Transverse colon (tissue), 4 donors: ENCODE results near the gene CFLAR.

ENCODE experiments used
- EP300 ChIP-seq: sonication (generic); formaldehyde crosslinking; IDR thresholded peaks from one replicate; pipeline ENCODE4 v1.6.1; 2017; ENCODE audit warnings: antibody characterized with exemption, low read depth
- POLR2AphosphoS5 ChIP-seq, 3 donors: sonication (generic); formaldehyde crosslinking; IDR thresholded peaks; one replicate each; pipeline ENCODE4 v1.6.1; 2016; ENCODE audit warnings: antibody characterized with exemption in 3 of 3
- TF ChIP-seq, protein P1 (sequence below), 5 experiments: fragments of 200-600 bp in 3 of 5; fragments of 450-650 bp in 2 of 5; sonication (generic) in 3 of 5; IDR thresholded peaks; 1 replicate in 2 of 5; 2 replicates in 3 of 5; pipeline ENCODE4 v1.5.1; 2016 to 2017; ENCODE audit warnings: antibody characterized with exemption in 5 of 5, inconsistent platforms in 3 of 5, mild to moderate bottlenecking in 2 of 5, moderate library complexity in 1 of 5

DNA sequence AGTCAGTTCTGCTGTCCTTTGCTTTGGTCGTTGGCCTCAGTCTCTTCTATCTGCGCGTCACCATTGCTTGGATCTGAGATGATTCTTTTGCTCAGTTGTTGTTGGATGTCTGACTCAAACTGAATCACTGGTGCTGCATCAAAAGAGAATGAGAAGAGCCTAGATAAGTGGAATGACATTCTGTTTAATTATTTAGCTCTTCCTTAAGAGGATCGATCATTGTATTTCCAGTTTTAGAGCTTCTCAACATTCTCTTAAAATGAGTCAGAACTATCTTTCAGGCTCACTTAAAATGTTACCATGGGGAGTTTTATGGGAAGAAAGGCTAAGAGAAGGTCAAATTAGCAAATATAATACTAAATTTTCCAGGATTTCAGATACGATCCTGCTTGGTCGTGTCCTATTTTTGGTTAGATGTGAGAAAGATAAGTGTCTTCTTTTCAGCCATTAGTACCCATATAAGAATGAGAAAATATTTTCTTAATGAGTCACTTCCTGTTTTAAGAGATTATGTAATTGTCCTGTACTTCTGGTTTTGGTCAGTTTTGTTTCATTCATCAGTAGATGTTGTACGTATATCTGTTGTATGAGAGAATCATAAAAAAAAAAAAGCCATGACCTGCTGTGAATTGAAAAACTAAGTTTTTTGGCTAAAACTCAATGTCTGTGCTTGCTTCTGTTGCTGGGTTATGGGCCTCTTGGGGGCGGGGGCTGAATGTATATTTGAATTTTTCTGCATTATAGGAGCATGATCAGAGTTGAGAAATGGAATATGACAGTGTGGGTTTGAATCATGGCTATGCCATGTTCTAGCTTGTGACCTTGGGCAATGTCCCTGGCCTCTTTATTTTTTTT lies 35.4 kb downstream of the CFLAR start:
- TF ChIP-seq, protein P1, sequence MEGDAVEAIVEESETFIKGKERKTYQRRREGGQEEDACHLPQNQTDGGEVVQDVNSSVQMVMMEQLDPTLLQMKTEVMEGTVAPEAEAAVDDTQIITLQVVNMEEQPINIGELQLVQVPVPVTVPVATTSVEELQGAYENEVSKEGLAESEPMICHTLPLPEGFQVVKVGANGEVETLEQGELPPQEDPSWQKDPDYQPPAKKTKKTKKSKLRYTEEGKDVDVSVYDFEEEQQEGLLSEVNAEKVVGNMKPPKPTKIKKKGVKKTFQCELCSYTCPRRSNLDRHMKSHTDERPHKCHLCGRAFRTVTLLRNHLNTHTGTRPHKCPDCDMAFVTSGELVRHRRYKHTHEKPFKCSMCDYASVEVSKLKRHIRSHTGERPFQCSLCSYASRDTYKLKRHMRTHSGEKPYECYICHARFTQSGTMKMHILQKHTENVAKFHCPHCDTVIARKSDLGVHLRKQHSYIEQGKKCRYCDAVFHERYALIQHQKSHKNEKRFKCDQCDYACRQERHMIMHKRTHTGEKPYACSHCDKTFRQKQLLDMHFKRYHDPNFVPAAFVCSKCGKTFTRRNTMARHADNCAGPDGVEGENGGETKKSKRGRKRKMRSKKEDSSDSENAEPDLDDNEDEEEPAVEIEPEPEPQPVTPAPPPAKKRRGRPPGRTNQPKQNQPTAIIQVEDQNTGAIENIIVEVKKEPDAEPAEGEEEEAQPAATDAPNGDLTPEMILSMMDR (IDR thresholded peaks at IDR 0.05), result no peak
- TF ChIP-seq EP300 (no peak), POLR2AphosphoS5 (IDR thresholded peaks at IDR 0.05) (peak in 2 of 3 donors; percentile 10 to 47)
